IMR-90 (cell line): ENCODE results near the gene DIPK1B. TPM values are rescaled to one million over a fixed set of nuclear protein-coding genes. Genes with fewer than 3 reads are reported as not detected.

Experiments
- ATAC-seq: fragments of 200-7000 bp; cut with Tn5 transposase; 2 replicates; pipeline ENCODE4 v1.9.1; 2020; ENCODE audit warnings: low read depth, mild to moderate bottlenecking, moderate library complexity
- BruUV-seq: library from RNA; stranded (reverse); fragments of 400-500 nt; replicated peaks from 2 replicates; lab custom pipeline; 2021; lab: Mats Ljungman, UMichigan
- CTCF ChIA-PET: fragments of 300-600 bp; formaldehyde crosslinking; extraction: SDS; loops from one replicate; lab custom pipeline; 2021; ENCODE audit warnings: antibody characterized with exemption; lab: Yijun Ruan, JAX
- POLR2A ChIA-PET: fragments of 300-600 bp; sonication (Branson Sonifier 250); formaldehyde crosslinking; loops from one replicate; lab custom pipeline; 2022; ENCODE audit warnings: antibody characterized with exemption; ENCODE audit not compliant: unreplicated experiment; lab: Charles Lee
- DNase-seq: peaks from one replicate; pipeline ENCODE4 v3.0.0; 2013
- H2AFZ ChIP-seq: replicated peaks from 2 replicates; pipeline ENCODE3; 2013; ENCODE audit warnings: low read length, mild to moderate bottlenecking; ENCODE audit not compliant: poor library complexity
- H2AK5ac ChIP-seq: 2 replicates; pipeline ENCODE4 v1.6.1; 2013; ENCODE audit warnings: low read depth, low read length, inconsistent platforms
- H2AK9ac ChIP-seq: replicated peaks from 2 replicates; pipeline ENCODE3; 2013; ENCODE audit warnings: mild to moderate bottlenecking, low read depth, low read length, moderate library complexity; ENCODE audit not compliant: poor library complexity
- H2BK120ac ChIP-seq: 2 replicates; pipeline ENCODE4 v1.6.1; 2013; ENCODE audit warnings: low read depth, low read length, inconsistent platforms
- H2BK15ac ChIP-seq: 3 replicates; pipeline ENCODE4 v1.6.1; 2013; ENCODE audit warnings: low read depth, low read length, inconsistent platforms
- H2BK20ac ChIP-seq: 2 replicates; pipeline ENCODE4 v1.6.1; 2013; ENCODE audit warnings: low read depth, mild to moderate bottlenecking, inconsistent platforms, low read length, moderate library complexity
- H2BK5ac ChIP-seq: 2 replicates; pipeline ENCODE4 v1.6.1; 2013; ENCODE audit warnings: mild to moderate bottlenecking, low read depth, low read length, inconsistent platforms; ENCODE audit not compliant: poor library complexity, severe bottlenecking
- H3K14ac ChIP-seq: replicated peaks from 2 replicates; pipeline ENCODE4 v1.6.1; 2013; ENCODE audit warnings: low read depth, low read length, inconsistent platforms
- H3K18ac ChIP-seq: 2 replicates; pipeline ENCODE4 v1.6.1; 2013; ENCODE audit warnings: low read depth, low read length, control low read depth
- H3K23ac ChIP-seq: 2 replicates; pipeline ENCODE4 v1.6.1; 2013; ENCODE audit warnings: low read depth, low read length, inconsistent platforms
- H3K27ac ChIP-seq: 2 replicates; pipeline ENCODE4 v1.5.1; 2013; ENCODE audit warnings: mild to moderate bottlenecking, control low read depth, low read length; ENCODE audit not compliant: insufficient read depth
- H3K27me3 ChIP-seq: 2 replicates; pipeline ENCODE4 v1.6.1; 2013; ENCODE audit warnings: low read length; ENCODE audit not compliant: control insufficient read depth, insufficient read depth
- H3K36me3 ChIP-seq: 2 replicates; pipeline ENCODE4 v1.6.1; 2013; ENCODE audit warnings: low read length, mixed read lengths; ENCODE audit not compliant: control insufficient read depth, insufficient read depth
- H3K4ac ChIP-seq: 2 replicates; pipeline ENCODE4 v1.6.1; 2013; ENCODE audit warnings: low read depth, low read length, inconsistent platforms
- H3K4me1 ChIP-seq: 2 replicates; pipeline ENCODE4 v1.6.1; 2013; ENCODE audit warnings: low read length, mixed read lengths; ENCODE audit not compliant: control insufficient read depth, insufficient read depth
- H3K4me2 ChIP-seq: 2 replicates; pipeline ENCODE4 v1.6.1; 2013; ENCODE audit warnings: low read depth, mild to moderate bottlenecking, control low read depth, low read length, moderate library complexity
- H3K4me3 ChIP-seq: 2 replicates; pipeline ENCODE4 v1.5.1; 2013; ENCODE audit warnings: low read depth, mild to moderate bottlenecking, control low read depth, low read length, moderate library complexity; ENCODE audit not compliant: insufficient read depth
- H3K56ac ChIP-seq: 2 replicates; pipeline ENCODE4 v1.6.1; 2013; ENCODE audit warnings: low read length, inconsistent platforms; ENCODE audit not compliant: insufficient read depth; ENCODE audit errors: extremely low read depth
- H3K79me1 ChIP-seq, 2 experiments: 2 replicates each; pipeline ENCODE4 v1.6.1; 2013; ENCODE audit warnings: low read length in 2 of 2, inconsistent platforms in 1 of 2, low read depth in 1 of 2
- H3K9ac ChIP-seq: 2 replicates; pipeline ENCODE4 v1.6.1; 2013; ENCODE audit warnings: low read depth, low read length, control low read depth
- H3K9me1 ChIP-seq: 2 replicates; pipeline ENCODE4 v1.6.1; 2013; ENCODE audit warnings: low read length, inconsistent platforms; ENCODE audit not compliant: insufficient read depth
- H3K9me3 ChIP-seq: 2 replicates; pipeline ENCODE4 v1.6.1; 2013; ENCODE audit warnings: low read length; ENCODE audit not compliant: control insufficient read depth, insufficient read depth
- H4K20me1 ChIP-seq: 2 replicates; pipeline ENCODE4 v1.6.1; 2013; ENCODE audit warnings: low read length, inconsistent platforms; ENCODE audit not compliant: insufficient read depth
- H4K5ac ChIP-seq: 2 replicates; pipeline ENCODE4 v1.6.1; 2013; ENCODE audit warnings: mild to moderate bottlenecking, low read depth, low read length, control low read depth
- H4K8ac ChIP-seq, 2 experiments: 2 replicates each; pipeline ENCODE4 v1.6.1; 2013; ENCODE audit warnings: low read depth in 2 of 2, low read length in 2 of 2, control low read depth in 1 of 2, inconsistent platforms in 1 of 2
- H4K91ac ChIP-seq: 2 replicates; pipeline ENCODE4 v1.6.1; 2013; ENCODE audit warnings: low read depth, low read length, inconsistent platforms; ENCODE audit not compliant: insufficient read depth
- BHLHE40 ChIP-seq: fragments of 150-350 bp; IDR thresholded peaks from 2 replicates; pipeline ENCODE4 v1.6.1; 2016; ENCODE audit warnings: mild to moderate bottlenecking, low read depth, low read length
- CEBPB ChIP-seq: IDR thresholded peaks from 2 replicates; pipeline ENCODE4 v1.6.1; 2012; ENCODE audit warnings: low read depth, low read length, improper control_type of control experiment
- CHD1 ChIP-seq: IDR thresholded peaks from 2 replicates; pipeline ENCODE4 v1.6.1; 2012; ENCODE audit warnings: low read depth, low read length, improper control_type of control experiment
- FOS ChIP-seq: fragments of 150-350 bp; IDR thresholded peaks from 2 replicates; pipeline ENCODE4 v1.6.1; 2016; ENCODE audit warnings: low read depth, low read length
- MAFK ChIP-seq: IDR thresholded peaks from 2 replicates; pipeline ENCODE4 v1.6.1; 2012; ENCODE audit warnings: low read depth, low read length, improper control_type of control experiment
- MAZ ChIP-seq: IDR thresholded peaks from 2 replicates; pipeline ENCODE4 v1.6.1; 2012; ENCODE audit warnings: low read depth, mild to moderate bottlenecking, low read length, improper control_type of control experiment, moderate library complexity, borderline replicate concordance
- NFE2L2 ChIP-seq: fragments of 150-350 bp; IDR thresholded peaks from 2 replicates; pipeline ENCODE4 v1.6.1; 2016; ENCODE audit warnings: low read depth, mild to moderate bottlenecking, low read length
- POLR2A ChIP-seq: IDR thresholded peaks from 2 replicates; pipeline ENCODE4 v1.6.1; 2012; ENCODE audit warnings: mild to moderate bottlenecking, low read depth, low read length
- RAD21 ChIP-seq: IDR thresholded peaks from 2 replicates; pipeline ENCODE4 v1.6.1; 2012; ENCODE audit warnings: low read length, improper control_type of control experiment
- RCOR1 ChIP-seq: IDR thresholded peaks from 2 replicates; pipeline ENCODE4 v1.6.1; 2012; ENCODE audit warnings: mild to moderate bottlenecking, low read length, improper control_type of control experiment; ENCODE audit not compliant: insufficient replicate concordance
- RFX5 ChIP-seq: IDR thresholded peaks from 2 replicates; pipeline ENCODE4 v1.8.0; 2012; ENCODE audit warnings: low read depth, mild to moderate bottlenecking, low read length, moderate library complexity
- SMC3 ChIP-seq: fragments of 150-350 bp; IDR thresholded peaks from 2 replicates; pipeline ENCODE4 v1.6.1; 2016; ENCODE audit warnings: low read depth, mild to moderate bottlenecking, antibody characterized with exemption, low read length, moderate library complexity
- WGBS, 2 experiments: methylation state at CpG; one replicate each; pipeline versions ENCODE4 v1.1.5 to v1.1.7; 2013; ENCODE audit warnings: missing lambda C conversion rate in 2 of 2; ENCODE audit not compliant: insufficient read length in 1 of 2; ENCODE audit errors: extremely low coverage in 2 of 2; 5-methylcytosine and 5-hydroxymethylcytosine counted together
- dilution Hi-C: fragments of 300-500 bp; cut with HindIII; formaldehyde crosslinking; loops from one replicate; pipeline ENCODE4 v1.14.3; 2018; ENCODE audit warnings: low sequenced_read_pairs; ENCODE audit not compliant: unreplicated experiment
- in situ Hi-C: fragments of 300-500 bp; cut with MboI; formaldehyde crosslinking; loops from 3 replicates; pipeline ENCODE4 v1.14.3; 2019; ENCODE audit warnings: low sequenced_read_pairs, inconsistent platforms, mixed read lengths
- intact Hi-C: fragments of 100-400 bp; cut with micrococcal nuclease; formaldehyde crosslinking; loops from 2 replicates; pipeline ENCODE4 v1.10.0; 2022
- polyA plus RNA-seq, 3 experiments: library from polyadenylated mRNA; depleted of rRNA; stranded (reverse); fragments of >200 nt; gene quantifications; 2 replicates each; pipeline ENCODE4 v1.2.3, GENCODE V29; 2012; ENCODE audit warnings: low replicate concordance in 1 of 3
- total RNA-seq: library from RNA; depleted of rRNA; stranded (reverse); fragments of >200 nt; gene quantifications from 2 replicates; pipeline ENCODE4 v1.2.3, GENCODE V29; 2012
- TF ChIP-seq, protein P1 (sequence below): fragments of 150-350 bp; IDR thresholded peaks from 2 replicates; pipeline ENCODE4 v1.6.1; 2016; ENCODE audit warnings: low read depth, mild to moderate bottlenecking, low read length, moderate library complexity, borderline replicate concordance
- TF ChIP-seq, protein P2 (sequence below): conservative IDR thresholded peaks from 2 replicates; pipeline ENCODE4 v1.5.1; 2012; ENCODE audit warnings: mild to moderate bottlenecking, low read depth, low read length, improper control_type of control experiment
- TF ChIP-seq, protein P3 (sequence below): fragments of 150-350 bp; IDR thresholded peaks from 2 replicates; pipeline ENCODE4 v1.6.1; 2017; ENCODE audit warnings: mild to moderate bottlenecking, antibody characterized with exemption, low read length, low read depth

DIPK1B gene
- total and polyA plus RNA-seq, 2 of the 4 experiments (the other 2 are of a cell fraction), result 3.4 to 7.1 TPM

DNA sequence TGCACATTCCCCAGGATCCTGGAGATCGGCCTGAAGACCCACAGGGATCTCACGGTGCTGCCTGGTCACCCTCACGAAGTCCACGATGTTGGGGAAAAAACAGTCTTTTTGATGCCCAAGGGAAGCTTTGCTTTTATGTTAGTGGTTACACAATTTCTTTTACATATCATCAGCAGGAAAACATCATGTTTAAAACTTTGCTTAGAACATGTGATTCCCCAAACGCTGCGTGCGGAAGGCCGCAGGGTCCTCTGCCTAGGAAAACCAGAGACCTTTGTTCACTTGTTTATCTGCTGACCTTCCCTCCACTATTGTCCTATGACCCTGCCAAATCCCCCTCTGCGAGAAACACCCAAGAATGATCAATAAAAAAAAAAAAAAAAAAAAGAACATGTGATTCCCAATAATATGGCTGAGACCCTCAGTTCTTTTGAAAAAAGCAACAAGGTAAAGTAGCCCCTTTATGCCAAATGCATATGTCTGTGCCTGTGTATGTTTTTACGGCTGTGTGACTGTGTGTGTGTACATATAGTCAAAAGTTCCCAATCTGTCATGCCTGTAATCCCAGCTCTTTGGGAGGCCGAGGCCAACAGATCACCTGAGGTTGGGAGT is 13.6 kb upstream of the DIPK1B start:
- no peaks in the 10 kb centered on the region for H3K79me1 ChIP-seq
- no peak overlapping the region for H2BK120ac ChIP-seq
- H3K27me3 ChIP-seq, result peaks cover 31% of the 10 kb centered on the region
- intact Hi-C loops (no loop called here), in situ Hi-C loops (no loop called here), dilution Hi-C loops (no loop called here)
- no peak overlapping the region for H4K91ac ChIP-seq
- no peak overlapping the region for H3K9ac ChIP-seq
- H4K20me1 ChIP-seq, result no peaks in the 10 kb centered on the region
- no peak overlapping the region for H4K8ac ChIP-seq
- DNase-seq (no peak), ATAC-seq (no peak)
- no peak overlapping the region for H2BK20ac ChIP-seq
- H3K23ac ChIP-seq, result no peak overlapping the region
- BruUV-seq, result no TSS peak
- no peak overlapping the region for H2AFZ ChIP-seq
- no peaks in the 10 kb centered on the region for H3K9me3 ChIP-seq
- no peak overlapping the region for H3K4ac ChIP-seq
- H3K36me3 ChIP-seq, result no peaks in the 10 kb centered on the region
- H3K27ac ChIP-seq, result no peak overlapping the region
- ChIA-PET POLR2A (no interaction called here), CTCF (no interaction called here)
- H3K9me1 ChIP-seq, result no peaks in the 10 kb centered on the region
- H2BK5ac ChIP-seq, result no peak overlapping the region
- H3K18ac ChIP-seq, result no peak overlapping the region
- H3K4me2 ChIP-seq, result no peak overlapping the region
- TF ChIP-seq RAD21, result no peak
- TF ChIP-seq CEBPB, result no peak
- TF ChIP-seq, protein P1, sequence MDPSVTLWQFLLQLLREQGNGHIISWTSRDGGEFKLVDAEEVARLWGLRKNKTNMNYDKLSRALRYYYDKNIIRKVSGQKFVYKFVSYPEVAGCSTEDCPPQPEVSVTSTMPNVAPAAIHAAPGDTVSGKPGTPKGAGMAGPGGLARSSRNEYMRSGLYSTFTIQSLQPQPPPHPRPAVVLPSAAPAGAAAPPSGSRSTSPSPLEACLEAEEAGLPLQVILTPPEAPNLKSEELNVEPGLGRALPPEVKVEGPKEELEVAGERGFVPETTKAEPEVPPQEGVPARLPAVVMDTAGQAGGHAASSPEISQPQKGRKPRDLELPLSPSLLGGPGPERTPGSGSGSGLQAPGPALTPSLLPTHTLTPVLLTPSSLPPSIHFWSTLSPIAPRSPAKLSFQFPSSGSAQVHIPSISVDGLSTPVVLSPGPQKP, result no peak
- TF ChIP-seq POLR2A, result no peak
- TF ChIP-seq CHD1, result no peak
- TF ChIP-seq BHLHE40, result no peak
- TF ChIP-seq RFX5, result no peak
- no peak for TF ChIP-seq FOS
- no peak for TF ChIP-seq RCOR1
- TF ChIP-seq MAFK, result no peak
- TF ChIP-seq, protein P2, sequence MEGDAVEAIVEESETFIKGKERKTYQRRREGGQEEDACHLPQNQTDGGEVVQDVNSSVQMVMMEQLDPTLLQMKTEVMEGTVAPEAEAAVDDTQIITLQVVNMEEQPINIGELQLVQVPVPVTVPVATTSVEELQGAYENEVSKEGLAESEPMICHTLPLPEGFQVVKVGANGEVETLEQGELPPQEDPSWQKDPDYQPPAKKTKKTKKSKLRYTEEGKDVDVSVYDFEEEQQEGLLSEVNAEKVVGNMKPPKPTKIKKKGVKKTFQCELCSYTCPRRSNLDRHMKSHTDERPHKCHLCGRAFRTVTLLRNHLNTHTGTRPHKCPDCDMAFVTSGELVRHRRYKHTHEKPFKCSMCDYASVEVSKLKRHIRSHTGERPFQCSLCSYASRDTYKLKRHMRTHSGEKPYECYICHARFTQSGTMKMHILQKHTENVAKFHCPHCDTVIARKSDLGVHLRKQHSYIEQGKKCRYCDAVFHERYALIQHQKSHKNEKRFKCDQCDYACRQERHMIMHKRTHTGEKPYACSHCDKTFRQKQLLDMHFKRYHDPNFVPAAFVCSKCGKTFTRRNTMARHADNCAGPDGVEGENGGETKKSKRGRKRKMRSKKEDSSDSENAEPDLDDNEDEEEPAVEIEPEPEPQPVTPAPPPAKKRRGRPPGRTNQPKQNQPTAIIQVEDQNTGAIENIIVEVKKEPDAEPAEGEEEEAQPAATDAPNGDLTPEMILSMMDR, result no peak
- TF ChIP-seq NFE2L2, result no peak
- TF ChIP-seq MAZ, result no peak
- TF ChIP-seq, protein P3, sequence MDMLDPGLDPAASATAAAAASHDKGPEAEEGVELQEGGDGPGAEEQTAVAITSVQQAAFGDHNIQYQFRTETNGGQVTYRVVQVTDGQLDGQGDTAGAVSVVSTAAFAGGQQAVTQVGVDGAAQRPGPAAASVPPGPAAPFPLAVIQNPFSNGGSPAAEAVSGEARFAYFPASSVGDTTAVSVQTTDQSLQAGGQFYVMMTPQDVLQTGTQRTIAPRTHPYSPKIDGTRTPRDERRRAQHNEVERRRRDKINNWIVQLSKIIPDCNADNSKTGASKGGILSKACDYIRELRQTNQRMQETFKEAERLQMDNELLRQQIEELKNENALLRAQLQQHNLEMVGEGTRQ, result no peak
- TF ChIP-seq SMC3, result no peak
- H3K4me3 ChIP-seq, result no peak overlapping the region
- H3K14ac ChIP-seq, result no peak overlapping the region
- no peak overlapping the region for H2BK15ac ChIP-seq
- H4K5ac ChIP-seq, result no peak overlapping the region
- H2AK9ac ChIP-seq, result no peak overlapping the region
- H3K56ac ChIP-seq, result no peak overlapping the region
- 0 out of 2 replicates have a peak, but pooled peaks cover 2% of the 10 kb centered on the region for H3K4me1 ChIP-seq
- 80% methylated on average over 1 of the region's 11 CpGs; no CpG with 5 or more reads in 1 of the 2 experiments for WGBS, 2 experiments
- no peak overlapping the region for H2AK5ac ChIP-seq
